GM21529 (cell line): ENCODE results near the gene GPR161.

Experiments used
- ATAC-seq: cut with Tn5 transposase; IDR thresholded peaks from one replicate; pipeline ENCODE4 v1.9.1; 2021; ENCODE audit not compliant: unreplicated experiment

The GPR161 gene

GRCh38 chr1:168050307-168050706 is 86.4 kb downstream of the GPR161 start:
- ATAC-seq, result no peak

GRCh38 chr1:168045311-168045710 is 91.4 kb downstream of the GPR161 start:
- no peak for ATAC-seq

- ATAC-seq, result no peak
Observed at GRCh38 chr1:168042362-168042761, 94.4 kb downstream of the GPR161 start.

GRCh38 chr1:168035345-168035744 is 101.4 kb downstream of the GPR161 start:
- no peak for ATAC-seq

- ATAC-seq, result no peak
Observed at GRCh38 chr1:168032029-168032428, 104.7 kb downstream of the GPR161 start.

GRCh38 chr1:168031627-168032026 is 105.1 kb downstream of the GPR161 start:
- ATAC-seq, result no peak

- ATAC-seq, result no peak
Observed at GRCh38 chr1:168031198-168031597, 105.5 kb downstream of the GPR161 start.
